RCC 7860 (cell line): ENCODE results near the gene NBEAL2.

Experiments used
- DNase-seq: peaks from one replicate; pipeline ENCODE4 v3.0.0-alpha.2; 2015; ENCODE audit warnings: low spot score
- FAIRE-seq: peaks from 2 replicates; lab custom pipeline; 2012; peaks lifted over from hg19 to GRCh38; lab: Jason Lieb, UNC

NBEAL2 gene

GRCh38 chr3:46984591-46985459 is 5.4 kb downstream of the NBEAL2 start:
- FAIRE-seq (no peak), DNase-seq (no peak)

GRCh38 chr3:46985588-46985987 is 6.1 kb downstream of the NBEAL2 start:
- FAIRE-seq (no peak), DNase-seq (no peak)

- FAIRE-seq (no peak), DNase-seq (no peak)
Measured at GRCh38 chr3:46986055-46986730, 6.7 kb downstream of the NBEAL2 start.

GRCh38 chr3:46986782-46987310 is 7.4 kb downstream of the NBEAL2 start:
- DNase-seq (no peak), FAIRE-seq (no peak)

- no peak for FAIRE-seq
- no peak for DNase-seq
Measured at GRCh38 chr3:46987319-46987742, 7.9 kb downstream of the NBEAL2 start.

- DNase-seq (no peak), FAIRE-seq (no peak)
Measured at GRCh38 chr3:46987743-46988401, 8.4 kb downstream of the NBEAL2 start.

- FAIRE-seq (no peak), DNase-seq (no peak)
Measured at GRCh38 chr3:46988616-46989015, 9.2 kb downstream of the NBEAL2 start.

GRCh38 chr3:46989146-46989810 is 9.8 kb downstream of the NBEAL2 start:
- DNase-seq, result no peak
- FAIRE-seq, result no peak

- no peak for FAIRE-seq
- no peak for DNase-seq
Measured at GRCh38 chr3:46990573-46991374, 11.3 kb downstream of the NBEAL2 start.

GRCh38 chr3:46991406-46992165 is 12.1 kb downstream of the NBEAL2 start:
- DNase-seq, result no peak
- no peak for FAIRE-seq

GRCh38 chr3:46992231-46992630 is 12.8 kb downstream of the NBEAL2 start:
- DNase-seq, result no peak
- FAIRE-seq, result no peak

GRCh38 chr3:46993292-46993691 is 13.8 kb downstream of the NBEAL2 start:
- DNase-seq (no peak), FAIRE-seq (no peak)

GRCh38 chr3:46993986-46994385 is 14.5 kb downstream of the NBEAL2 start:
- FAIRE-seq, result no peak

GRCh38 chr3:46994801-46995731 is 15.6 kb downstream of the NBEAL2 start:
- no peak for FAIRE-seq
- no peak for DNase-seq

More at GRCh38 chr3:46993986-46994385, 14.5 kb downstream of the NBEAL2 start:
- DNase-seq, result no peak

GRCh38 chr3:46995901-46996562 is 16.6 kb downstream of the NBEAL2 start:
- no peak for FAIRE-seq
- no peak for DNase-seq

- FAIRE-seq, result no peak
- DNase-seq, result no peak
Measured at GRCh38 chr3:46996689-46997452, 17.4 kb downstream of the NBEAL2 start.
